NCI-H1436 (cell line): ENCODE data around the gene EFNB1.

Source experiments
- DNase-seq: peaks from one replicate; lab custom pipeline; 2025; lab: John Stamatoyannopoulos, UW

The EFNB1 gene

GRCh38 chrX:68843992-68844391, 15.2 kb downstream of the EFNB1 start:
- no peak for DNase-seq

- DNase-seq = no peak
These were observed 15.8 kb downstream of the EFNB1 start for GRCh38 chrX:68844581-68844980.

- no peak for DNase-seq
These were observed 17.7 kb downstream of the EFNB1 start for GRCh38 chrX:68846536-68846935.

GRCh38 chrX:68847172-68847571, 18.4 kb downstream of the EFNB1 start:
- DNase-seq = no peak

- DNase-seq = no peak
These were observed 19.5 kb downstream of the EFNB1 start for GRCh38 chrX:68848189-68848940.

- no peak for DNase-seq
These were observed 22.3 kb downstream of the EFNB1 start for GRCh38 chrX:68851082-68851481.

GRCh38 chrX:68852046-68852445, 23.2 kb downstream of the EFNB1 start:
- no peak for DNase-seq

GRCh38 chrX:68853665-68854251, 24.9 kb downstream of the EFNB1 start:
- DNase-seq = no peak

- no peak for DNase-seq
These were observed 36.5 kb downstream of the EFNB1 start for GRCh38 chrX:68865300-68865699.

- no peak for DNase-seq
These were observed 37.1 kb downstream of the EFNB1 start for GRCh38 chrX:68865926-68866325.

GRCh38 chrX:68867458-68868112, 38.8 kb downstream of the EFNB1 start:
- no peak for DNase-seq

- no peak for DNase-seq
These were observed 39.5 kb downstream of the EFNB1 start for GRCh38 chrX:68868316-68868715.

- DNase-seq = no peak
These were observed 40.3 kb downstream of the EFNB1 start for GRCh38 chrX:68868902-68869800.

- DNase-seq = no peak
These were observed 41.5 kb downstream of the EFNB1 start for GRCh38 chrX:68870357-68870756.

GRCh38 chrX:68872171-68872570, 43.4 kb downstream of the EFNB1 start:
- no peak for DNase-seq

- peak; percentile 29 for DNase-seq
These were observed 45.3 kb downstream of the EFNB1 start for GRCh38 chrX:68874076-68874475.

GRCh38 chrX:68876731-68877130, 47.9 kb downstream of the EFNB1 start:
- DNase-seq = no peak

GRCh38 chrX:68877606-68878005, 48.8 kb downstream of the EFNB1 start:
- no peak for DNase-seq

GRCh38 chrX:68878977-68879645, 50.3 kb downstream of the EFNB1 start:
- peak; percentile 42 for DNase-seq

GRCh38 chrX:68880846-68881552, 52.2 kb downstream of the EFNB1 start:
- peak; percentile 32 for DNase-seq

- DNase-seq = no peak
These were observed 53.1 kb downstream of the EFNB1 start for GRCh38 chrX:68881911-68882310.
